IPS DF 6.9 (cell line): Measurements from ENCODE around the gene CHML.

Experiments used
- DNase-seq: peaks from one replicate; pipeline ENCODE4 v3.0.0-alpha.2; 2013; ENCODE audit warnings: low read depth, low spot score
- H3K27ac ChIP-seq: one replicate; pipeline ENCODE4 v1.5.1; 2013; ENCODE audit warnings: low read length, control low read depth
- H3K27me3 ChIP-seq: 2 replicates; pipeline ENCODE4 v1.6.1; 2013; ENCODE audit warnings: mild to moderate bottlenecking, low read length; ENCODE audit not compliant: control insufficient read depth, insufficient read depth
- H3K36me3 ChIP-seq: 2 replicates; pipeline ENCODE4 v1.6.1; 2013; ENCODE audit warnings: low read length; ENCODE audit not compliant: control insufficient read depth, insufficient read depth
- H3K4me1 ChIP-seq: 2 replicates; pipeline ENCODE4 v1.6.1; 2013; ENCODE audit warnings: low read length; ENCODE audit not compliant: control insufficient read depth, insufficient read depth
- H3K4me3 ChIP-seq: 2 replicates; pipeline ENCODE4 v1.5.1; 2013; ENCODE audit warnings: mild to moderate bottlenecking, low read length
- H3K9me3 ChIP-seq: 2 replicates; pipeline ENCODE4 v1.6.1; 2013; ENCODE audit warnings: low read length, inconsistent platforms; ENCODE audit not compliant: control insufficient read depth, insufficient read depth
- WGBS: extraction: QIAGEN DNeasy Blood & Tissue Kit; methylation state at CpG from one replicate; pipeline ENCODE4 v1.1.7; 2013; ENCODE audit warnings: mixed read lengths, missing lambda C conversion rate; ENCODE audit not compliant: insufficient read length, insufficient coverage; 5-methylcytosine and 5-hydroxymethylcytosine counted together

CHML gene

GRCh38 chr1:241637604-241638003 is 2.6 kb downstream of the CHML start:
- Histone ChIP-seq H3K4me3 (no peak overlapping the region), H3K27me3 (no peaks in the 10 kb centered on the region), H3K36me3 (peaks cover 4% of the 10 kb centered on the region; the same call in 1 of the 2 replicates), H3K4me1 (peaks cover 2% of the 10 kb centered on the region; the same call in 1 of the 2 replicates), H3K27ac (no peak overlapping the region), H3K9me3 (no peaks in the 10 kb centered on the region; the same call in 1 of the 2 replicates)
- DNase-seq, result no peak
- no CpG with 5 or more reads among the region's 4 CpGs for WGBS

GRCh38 chr1:241637046-241637590 is 3.1 kb downstream of the CHML start:
- no peak for DNase-seq
- no peak overlapping the region for H3K27ac ChIP-seq
- peaks cover 4% of the 10 kb centered on the region; the same call in 1 of the 2 replicates for H3K36me3 ChIP-seq
- no peaks in the 10 kb centered on the region for H3K27me3 ChIP-seq
- H3K9me3 ChIP-seq, result no peaks in the 10 kb centered on the region
- H3K4me3 ChIP-seq, result no peak overlapping the region
- peaks cover 3% of the 10 kb centered on the region; the same call in 1 of the 2 replicates for H3K4me1 ChIP-seq

- WGBS, result no CpG with 5 or more reads among the region's 1 CpG
- DNase-seq, result no peak
- no peak overlapping the region for H3K4me3 ChIP-seq
These were observed 3.9 kb downstream of the CHML start for GRCh38 chr1:241636291-241636690.

GRCh38 chr1:241635556-241636152 is 4.5 kb downstream of the CHML start:
- DNase-seq, result no peak
- H3K4me3 ChIP-seq, result no peak overlapping the region
- H3K27me3 ChIP-seq, result no peaks in the 10 kb centered on the region
- peaks cover 4% of the 10 kb centered on the region; the same call in 1 of the 2 replicates for H3K36me3 ChIP-seq
- no peak overlapping the region for H3K27ac ChIP-seq
- H3K9me3 ChIP-seq, result no peaks in the 10 kb centered on the region
- WGBS, result no CpG with 5 or more reads among the region's 4 CpGs
- H3K4me1 ChIP-seq, result peaks cover 3% of the 10 kb centered on the region; the same call in 1 of the 2 replicates

More at GRCh38 chr1:241636291-241636690, 3.9 kb downstream of the CHML start:
- H3K9me3 ChIP-seq, result no peaks in the 10 kb centered on the region
- no peaks in the 10 kb centered on the region for H3K27me3 ChIP-seq
- H3K4me1 ChIP-seq, result peaks cover 3% of the 10 kb centered on the region; the same call in 1 of the 2 replicates
- H3K27ac ChIP-seq, result no peak overlapping the region
- H3K36me3 ChIP-seq, result peaks cover 4% of the 10 kb centered on the region; the same call in 1 of the 2 replicates

- Histone ChIP-seq H3K4me1 (peaks cover 1% of the 10 kb centered on the region; the same call in 1 of the 2 replicates), H3K4me3 (no peak overlapping the region), H3K9me3 (no peaks in the 10 kb centered on the region), H3K27me3 (no peaks in the 10 kb centered on the region), H3K36me3 (peaks cover 4% of the 10 kb centered on the region; the same call in 1 of the 2 replicates), H3K27ac (no peak overlapping the region)
- no CpG with 5 or more reads among the region's 3 CpGs for WGBS
- no peak for DNase-seq
These were observed 7.2 kb downstream of the CHML start for GRCh38 chr1:241632987-241633386.

GRCh38 chr1:241631674-241632073 is 8.5 kb downstream of the CHML start:
- no peak for DNase-seq
- H3K36me3 ChIP-seq, result peaks cover 4% of the 10 kb centered on the region; the same call in 1 of the 2 replicates
- H3K9me3 ChIP-seq, result no peaks in the 10 kb centered on the region
- peaks cover 1% of the 10 kb centered on the region; the same call in 1 of the 2 replicates for H3K4me1 ChIP-seq
- no CpG with 5 or more reads among the region's 5 CpGs for WGBS
- H3K27me3 ChIP-seq, result no peaks in the 10 kb centered on the region
- no peak overlapping the region for H3K27ac ChIP-seq
- H3K4me3 ChIP-seq, result no peak overlapping the region

GRCh38 chr1:241630899-241631298 is 9.3 kb downstream of the CHML start:
- Histone ChIP-seq H3K36me3 (peaks cover 4% of the 10 kb centered on the region; the same call in 1 of the 2 replicates), H3K4me1 (peaks cover 1% of the 10 kb centered on the region; the same call in 1 of the 2 replicates), H3K4me3 (no peak overlapping the region), H3K27ac (no peak overlapping the region), H3K9me3 (no peaks in the 10 kb centered on the region), H3K27me3 (no peaks in the 10 kb centered on the region)
- WGBS, result 100% methylated on average over 2 of the region's 2 CpGs
- no peak for DNase-seq

GRCh38 chr1:241630476-241630875 is 9.7 kb downstream of the CHML start:
- no peaks in the 10 kb centered on the region for H3K27me3 ChIP-seq
- no peak for DNase-seq
- WGBS, result no CpG with 5 or more reads among the region's 1 CpG
- peaks cover 3% of the 10 kb centered on the region; the same call in 1 of the 2 replicates for H3K36me3 ChIP-seq
- H3K4me1 ChIP-seq, result peaks cover 1% of the 10 kb centered on the region; the same call in 1 of the 2 replicates
- H3K9me3 ChIP-seq, result no peaks in the 10 kb centered on the region
- H3K4me3 ChIP-seq, result no peak overlapping the region
- no peak overlapping the region for H3K27ac ChIP-seq

- H3K4me1 ChIP-seq, result peaks cover 1% of the 10 kb centered on the region; the same call in 1 of the 2 replicates
- no peaks in the 10 kb centered on the region; the same call in 1 of the 2 replicates for H3K36me3 ChIP-seq
- H3K27me3 ChIP-seq, result no peaks in the 10 kb centered on the region
- H3K4me3 ChIP-seq, result no peak overlapping the region
- no peak for DNase-seq
- H3K27ac ChIP-seq, result no peak overlapping the region
- no peaks in the 10 kb centered on the region for H3K9me3 ChIP-seq
These were observed 10.2 kb downstream of the CHML start for GRCh38 chr1:241630005-241630404.

- WGBS, result no CpG with 5 or more reads among the region's 9 CpGs
- Histone ChIP-seq H3K27ac (no peak overlapping the region), H3K36me3 (no peaks in the 10 kb centered on the region; the same call in 1 of the 2 replicates), H3K4me1 (peaks cover 1% of the 10 kb centered on the region; the same call in 1 of the 2 replicates), H3K9me3 (no peaks in the 10 kb centered on the region), H3K27me3 (no peaks in the 10 kb centered on the region), H3K4me3 (no peak overlapping the region)
- no peak for DNase-seq
These were observed 12.5 kb downstream of the CHML start for GRCh38 chr1:241627453-241628259.
